Spleen (tissue), 11 donors: ENCODE results near the gene SLIT1. TPM values are rescaled to one million over a fixed set of nuclear protein-coding genes. Genes with fewer than 3 reads are reported as not detected.
A peak's percentile ranks its signal among the peaks of the same experiment; 100 is the strongest.

Experiments used
- DNase-seq: peaks from one replicate; pipeline ENCODE4 v3.0.0-alpha.2; 2020
- H3K27ac ChIP-seq, 8 donors: fragments of 200-600 bp; sonication (generic) in 7 of 8; 1 replicate in 4 of 8; 2 replicates in 4 of 8; pipeline versions ENCODE4 v1.5.0 to v1.8.0; 2016 to 2021; ENCODE audit warnings: inconsistent platforms in 4 of 8, mild to moderate bottlenecking in 4 of 8, moderate library complexity in 1 of 8
- H3K27me3 ChIP-seq, 7 donors: fragments of 200-600 bp; sonication (generic) in 6 of 7; replicated peaks in 1 of 7; 1 replicate in 4 of 7; 2 replicates in 3 of 7; pipeline versions ENCODE4 v1.5.0 to v1.8.0; 2016 to 2021; ENCODE audit warnings: inconsistent platforms in 3 of 7, mild to moderate bottlenecking in 1 of 7
- H3K36me3 ChIP-seq, 6 donors: fragments of 200-600 bp; sonication (generic) in 5 of 6; 1 replicate in 4 of 6; 2 replicates in 2 of 6; pipeline versions ENCODE4 v1.5.0 to v1.8.0; 2016 to 2021; ENCODE audit warnings: inconsistent platforms in 2 of 6
- H3K4me1 ChIP-seq, 6 donors: fragments of 200-600 bp; sonication (generic) in 5 of 6; 1 replicate in 3 of 6; 2 replicates in 3 of 6; pipeline versions ENCODE4 v1.5.0 to v1.8.0; 2016 to 2021; ENCODE audit warnings: inconsistent platforms in 3 of 6
- H3K4me3 ChIP-seq, 8 donors: fragments of 200-600 bp; sonication (generic) in 7 of 8; 1 replicate in 4 of 8; 2 replicates in 4 of 8; pipeline versions ENCODE4 v1.5.0 to v1.8.0; 2016 to 2021; ENCODE audit warnings: inconsistent platforms in 4 of 8, mild to moderate bottlenecking in 4 of 8, moderate library complexity in 2 of 8
- H3K9me3 ChIP-seq, 8 donors: fragments of 200-600 bp; sonication (generic) in 7 of 8; 1 replicate in 4 of 8; 2 replicates in 4 of 8; pipeline versions ENCODE4 v1.5.0 to v1.8.0; 2016 to 2021; ENCODE audit warnings: inconsistent platforms in 4 of 8
- CTCF ChIP-seq, 11 experiments: fragments of 200-600 bp in 7 of 11; fragments of 450-650 bp in 4 of 11; sonication (generic) in 4 of 11; IDR thresholded peaks in 8 of 11; conservative IDR thresholded peaks in 3 of 11; 1 replicate in 7 of 11; 2 replicates in 4 of 11; pipeline versions ENCODE4 v1.4.0 to v1.8.0; 2016 to 2021; ENCODE audit warnings: antibody characterized with exemption in 11 of 11, inconsistent platforms in 4 of 11, mild to moderate bottlenecking in 1 of 11
- POLR2A ChIP-seq, 3 donors: fragments of 450-650 bp; IDR thresholded peaks; one replicate each; pipeline ENCODE4 v1.5.1; 2017; ENCODE audit warnings: antibody characterized with exemption in 3 of 3, mild to moderate bottlenecking in 1 of 3
- POLR2AphosphoS5 ChIP-seq, 3 donors: sonication (generic); formaldehyde crosslinking; IDR thresholded peaks; one replicate each; pipeline ENCODE4 v1.5.1; 2017; ENCODE audit warnings: antibody characterized with exemption in 3 of 3
- WGBS, 5 donors: extraction: QIAGEN DNeasy Blood & Tissue Kit in 3 of 5; methylation state at CpG; one replicate each; pipeline versions ENCODE4 v1.1.5 to v1.1.7; 2013 to 2018; 5-methylcytosine and 5-hydroxymethylcytosine counted together
- intact Hi-C: fragments of 100-400 bp; cut with DNase I; formaldehyde crosslinking; loops from one replicate; pipeline ENCODE4 v1.15.0; 2023; ENCODE audit warnings: low total_unique reads
- polyA plus RNA-seq, 3 donors: library from polyadenylated mRNA; stranded (reverse); fragments of 200-250 nt; gene quantifications; one replicate each; pipeline ENCODE4 v1.2.1, GENCODE V29; 2013
- total RNA-seq, 7 donors: library from RNA; depleted of rRNA in 3 of 7; stranded (reverse); fragments of >200 nt in 3 of 7; fragmentation: NEBNext Ultra II Directional in 4 of 7; extraction: Animal tissue kit (Norgen Biotek cat#: 25700) in 4 of 7; gene quantifications; one replicate each; pipeline versions ENCODE4 v1.1.0 to v1.2.1, GENCODE V29; 2016 to 2021
- donor health status: healthy with polysubstance abuse.
- donor health status: DM: no; HTN: no; CAD: no; lungs with moderate emphysema.
- donor health status: DM: no; HTN: no; CAD: no.
- donor health status: Bipolar disorder and iron deficiency.
- donor health status: healthy.
- donor health status: DM: no; HTN: no; CAD: no.
- donor health status: DM: yes; HTN: yes; CAD: no.

SLIT1 gene
- total and polyA plus RNA-seq, 10 donors = 0.11 to 0.82 (median 0.52) TPM

- 67 to 74% (median 71%) methylated on average over 14 to 18 of the region's 18 CpGs for WGBS, 5 donors
- H3K27me3 ChIP-seq = peaks cover 0 to 53% (median 0%) of the 10 kb centered on the region in 7 donors
- H3K4me1 ChIP-seq = no peaks in the 10 kb centered on the region
- no peak overlapping the region for H3K4me3 ChIP-seq
- H3K36me3 ChIP-seq = no peaks in the 10 kb centered on the region
- peak; percentile 37 for DNase-seq
- TF ChIP-seq POLR2A (IDR thresholded peaks at IDR 0.05) (no peak), CTCF (IDR thresholded peaks at IDR 0.05 in 8 of 11, conservative IDR thresholded peaks at IDR 0.05 in 3 of 11) (no peak), POLR2AphosphoS5 (IDR thresholded peaks at IDR 0.05) (no peak)
- intact Hi-C loops = no loop called here
- H3K9me3 ChIP-seq = peaks cover 0 to 6% (median 0%) of the 10 kb centered on the region in 8 donors
- no peak overlapping the region for H3K27ac ChIP-seq
Observed at GRCh38 chr10:97065686-97066660, 119.8 kb downstream of the SLIT1 start.

- intact Hi-C loops = no loop called here
- DNase-seq = peak; percentile 44
- Histone ChIP-seq H3K9me3 (peaks cover 0 to 5% (median 0%) of the 10 kb centered on the region in 8 donors), H3K27ac (no peak overlapping the region), H3K36me3 (no peaks in the 10 kb centered on the region), H3K4me3 (no peak overlapping the region), H3K4me1 (no peaks in the 10 kb centered on the region), H3K27me3 (peaks cover 0 to 47% (median 0%) of the 10 kb centered on the region in 7 donors)
- no peak for TF ChIP-seq POLR2A (IDR thresholded peaks at IDR 0.05)
- TF ChIP-seq POLR2AphosphoS5 (IDR thresholded peaks at IDR 0.05) = no peak
- no peak for TF ChIP-seq CTCF (IDR thresholded peaks at IDR 0.05 in 8 of 11, conservative IDR thresholded peaks at IDR 0.05 in 3 of 11)
- WGBS, 5 donors = 20 to 75% (median 64%) methylated on average over 1 of the region's 1 CpG
Observed at GRCh38 chr10:97065128-97065527, 120.6 kb downstream of the SLIT1 start.

- intact Hi-C loops = no loop called here
- DNase-seq = peak; percentile 69
Observed at GRCh38 chr10:97063983-97064837, 121.5 kb downstream of the SLIT1 start.

More at GRCh38 chr10:97063983-97064837, 121.5 kb downstream of the SLIT1 start:
- TF ChIP-seq POLR2A (IDR thresholded peaks at IDR 0.05) = no peak
- no peak for TF ChIP-seq POLR2AphosphoS5 (IDR thresholded peaks at IDR 0.05)
- no peak for TF ChIP-seq CTCF (IDR thresholded peaks at IDR 0.05 in 8 of 11, conservative IDR thresholded peaks at IDR 0.05 in 3 of 11)
- Histone ChIP-seq H3K4me3 (no peak overlapping the region), H3K36me3 (no peaks in the 10 kb centered on the region), H3K4me1 (no peaks in the 10 kb centered on the region), H3K27me3 (peaks cover 0 to 38% (median 0%) of the 10 kb centered on the region in 7 donors), H3K9me3 (no peaks in the 10 kb centered on the region), H3K27ac (no peak overlapping the region)
- 69 to 85% (median 74%) methylated on average over 23 to 24 of the region's 24 CpGs for WGBS, 5 donors
